K562 (cell line): Measurements from ENCODE around the gene TAS2R4. TPM values are rescaled to one million over a fixed set of nuclear protein-coding genes. Genes with fewer than 3 reads are reported as not detected.

Source experiments
- ELF2 ChIP-seq: fragments of 250-450 bp; sonication (Bioruptor Pico); IDR thresholded peaks from 2 replicates; pipeline ENCODE4 v1.5.0; 2021; ENCODE audit warnings: mild to moderate bottlenecking
- GATAD2A ChIP-seq: fragments of 450-650 bp; IDR thresholded peaks from 2 replicates; pipeline ENCODE4 v1.6.1; 2017
- HCFC1 ChIP-seq: IDR thresholded peaks from 2 replicates; pipeline ENCODE4 v1.6.1; 2012; ENCODE audit warnings: low read depth, low read length, improper control_type of control experiment
- HNRNPUL1 ChIP-seq: fragments of 200-400 bp; formaldehyde crosslinking; IDR thresholded peaks from 2 replicates; pipeline ENCODE4 v1.6.1; 2017; ENCODE audit warnings: low read length
- IRF2 ChIP-seq: sonication (generic); formaldehyde crosslinking; IDR thresholded peaks from 2 replicates; pipeline ENCODE4 v1.8.1; 2022; ENCODE audit warnings: mild to moderate bottlenecking, missing genetic modification reagents
- MYBL2 ChIP-seq, 2 experiments: fragments of 450-650 bp in 1 of 2; sonication (generic) in 1 of 2; formaldehyde crosslinking in 1 of 2; IDR thresholded peaks; 2 replicates each; pipeline versions ENCODE4 v1.6.1 to v1.8.1; 2017 to 2022; ENCODE audit warnings: borderline replicate concordance in 1 of 2, inconsistent platforms in 1 of 2, low read depth in 1 of 2, mild to moderate bottlenecking in 1 of 2, missing genetic modification reagents in 1 of 2, moderate library complexity in 1 of 2
- NFIX ChIP-seq: fragments of 250-450 bp; sonication (Bioruptor Pico); IDR thresholded peaks from 2 replicates; pipeline ENCODE4 v1.4.0; 2020; ENCODE audit warnings: low read depth, mild to moderate bottlenecking, moderate library complexity
- NR4A1 ChIP-seq, 2 experiments: fragments of 250-450 bp in 1 of 2; fragments of 450-650 bp in 1 of 2; sonication (Bioruptor Pico) in 1 of 2; IDR thresholded peaks; 2 replicates each; pipeline versions ENCODE4 v1.4.0 to v1.6.1; 2016 to 2020; ENCODE audit warnings: mild to moderate bottlenecking in 2 of 2, missing compliant biosample characterization in 1 of 2, missing genetic modification characterization in 1 of 2, moderate library complexity in 1 of 2
- POLR2AphosphoS2 ChIP-seq: IDR thresholded peaks from 2 replicates; pipeline ENCODE4 v1.6.1; 2012; ENCODE audit warnings: low read length, improper control_type of control experiment
- PREB ChIP-seq: sonication (generic); formaldehyde crosslinking; IDR thresholded peaks from 2 replicates; pipeline ENCODE4 v1.8.1; 2023; ENCODE audit warnings: mild to moderate bottlenecking, missing genetic modification reagents
- RBFOX2 ChIP-seq: fragments of 200-400 bp; formaldehyde crosslinking; IDR thresholded peaks from 2 replicates; pipeline ENCODE4 v1.6.1; 2017; ENCODE audit warnings: low read depth, mild to moderate bottlenecking, low read length, moderate library complexity
- STAT5B ChIP-seq: fragments of 250-450 bp; sonication (Bioruptor Pico); IDR thresholded peaks from 2 replicates; pipeline ENCODE4 v1.8.0; 2021; ENCODE audit warnings: mild to moderate bottlenecking, inconsistent platforms
- ZFP91 ChIP-seq: sonication (generic); formaldehyde crosslinking; IDR thresholded peaks from 2 replicates; pipeline ENCODE4 v1.8.0; 2022; ENCODE audit warnings: mild to moderate bottlenecking, missing genetic modification reagents
- ZNF23 ChIP-seq: fragments of 250-450 bp; sonication (Bioruptor Pico); IDR thresholded peaks from 2 replicates; pipeline ENCODE4 v1.4.0; 2020; ENCODE audit warnings: mild to moderate bottlenecking
- ZNF324 ChIP-seq: fragments of 250-450 bp; sonication (Bioruptor Pico); IDR thresholded peaks from 2 replicates; pipeline ENCODE4 v1.4.0; 2020; ENCODE audit warnings: mild to moderate bottlenecking
- polyA plus RNA-seq, 8 experiments: library from polyadenylated mRNA; depleted of rRNA in 4 of 8; stranded (reverse) in 5 of 8; unstranded in 3 of 8; fragments of >200 nt; fragmentation: Nextera tagmentation in 2 of 8; fragmentation: Illumina TruSeq in 1 of 8; extraction: Ambion mirVana in 2 of 8; extraction: Trizol in 1 of 8; gene quantifications; 2 replicates each; pipeline versions ENCODE4 v1.2.1 to v1.2.3, GENCODE V29; 2011 to 2014; ENCODE audit warnings: inconsistent platforms in 1 of 8, missing spikeins in 1 of 8
- total RNA-seq, 7 experiments: library from RNA; depleted of rRNA in 6 of 7; stranded (reverse); fragments of >200 nt in 6 of 7; fragmentation: Illumina TruSeq in 2 of 7; extraction: Trizol in 2 of 7; gene quantifications; 2 replicates each; pipeline versions ENCODE4 v1.2.1 to v1.2.3, GENCODE V29; 2011 to 2021; ENCODE audit warnings: low replicate concordance in 1 of 7
- TF ChIP-seq, protein P1 (sequence below): fragments of 450-650 bp; IDR thresholded peaks from 2 replicates; pipeline ENCODE4 v1.6.1; 2017; ENCODE audit warnings: mild to moderate bottlenecking, moderate library complexity
- TF ChIP-seq, protein P2 (sequence below): fragments of 250-450 bp; sonication (Bioruptor Pico); IDR thresholded peaks from 2 replicates; pipeline ENCODE4 v1.4.0; 2020; ENCODE audit warnings: borderline replicate concordance

Gene TAS2R4
- total and polyA plus RNA-seq, 9 of the 15 experiments (the other 6 are each of a cell fraction or from before 2014, with no cell fraction given) = 0.04 to 2.1 (median 0.68) TPM

GRCh38 chr7:141737836-141738591, 38.5 kb upstream of the TAS2R4 start, which contains the start of gene SSBP1 (continued):
- no peak for TF ChIP-seq NFIX (CRISPR knock-in tag)
- peak; percentile 97 for TF ChIP-seq RBFOX2
- TF ChIP-seq, protein P1, sequence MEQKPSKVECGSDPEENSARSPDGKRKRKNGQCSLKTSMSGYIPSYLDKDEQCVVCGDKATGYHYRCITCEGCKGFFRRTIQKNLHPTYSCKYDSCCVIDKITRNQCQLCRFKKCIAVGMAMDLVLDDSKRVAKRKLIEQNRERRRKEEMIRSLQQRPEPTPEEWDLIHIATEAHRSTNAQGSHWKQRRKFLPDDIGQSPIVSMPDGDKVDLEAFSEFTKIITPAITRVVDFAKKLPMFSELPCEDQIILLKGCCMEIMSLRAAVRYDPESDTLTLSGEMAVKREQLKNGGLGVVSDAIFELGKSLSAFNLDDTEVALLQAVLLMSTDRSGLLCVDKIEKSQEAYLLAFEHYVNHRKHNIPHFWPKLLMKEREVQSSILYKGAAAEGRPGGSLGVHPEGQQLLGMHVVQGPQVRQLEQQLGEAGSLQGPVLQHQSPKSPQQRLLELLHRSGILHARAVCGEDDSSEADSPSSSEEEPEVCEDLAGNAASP = no peak
- peak; percentile 96 for TF ChIP-seq ELF2 (CRISPR knock-in tag)
- peak; percentile 43; the same call in 1 of the 2 replicates for TF ChIP-seq ZNF324
- TF ChIP-seq MYBL2 (IDR thresholded peaks at IDR 0.05; ENCODE audit: low read depth) = peak; percentile 59; the same call in 1 of the 2 replicates
- TF ChIP-seq MYBL2 (CRISPR knock-in tag; IDR thresholded peaks at IDR 0.05; ENCODE audit: borderline replicate concordance) = no peak
- TF ChIP-seq ZNF23 = 0 out of 2 replicates have a peak, but pooled peaks have one; percentile 7
- TF ChIP-seq ZFP91 (CRISPR knock-in tag) = peak; percentile 86
- 0 out of 2 replicates have a peak, but pooled peaks have one; percentile 5 for TF ChIP-seq GATAD2A
- TF ChIP-seq, protein P2, sequence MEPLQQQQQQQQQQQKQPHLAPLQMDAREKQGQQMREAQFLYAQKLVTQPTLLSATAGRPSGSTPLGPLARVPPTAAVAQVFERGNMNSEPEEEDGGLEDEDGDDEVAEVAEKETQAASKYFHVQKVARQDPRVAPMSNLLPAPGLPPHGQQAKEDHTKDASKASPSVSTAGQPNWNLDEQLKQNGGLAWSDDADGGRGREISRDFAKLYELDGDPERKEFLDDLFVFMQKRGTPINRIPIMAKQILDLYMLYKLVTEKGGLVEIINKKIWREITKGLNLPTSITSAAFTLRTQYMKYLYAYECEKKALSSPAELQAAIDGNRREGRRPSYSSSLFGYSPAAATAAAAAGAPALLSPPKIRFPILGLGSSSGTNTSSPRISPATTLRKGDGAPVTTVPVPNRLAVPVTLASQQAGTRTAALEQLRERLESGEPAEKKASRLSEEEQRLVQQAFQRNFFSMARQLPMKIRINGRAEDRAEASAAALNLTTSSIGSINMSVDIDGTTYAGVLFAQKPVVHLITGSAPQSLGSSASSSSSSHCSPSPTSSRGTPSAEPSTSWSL (CRISPR knock-in tag) = peak; percentile 96
- TF ChIP-seq NR4A1 (CRISPR knock-in tag; IDR thresholded peaks at IDR 0.05) = peak; percentile 96; the same call in 1 of the 2 replicates
- TF ChIP-seq NR4A1 (tag; IDR thresholded peaks at IDR 0.05) = peak; percentile 75; the same call in 1 of the 2 replicates
- no peak for TF ChIP-seq STAT5B
- no peak for TF ChIP-seq IRF2 (CRISPR knock-in tag)
- no peak for TF ChIP-seq HNRNPUL1
- TF ChIP-seq HCFC1 = peak; percentile 95
- TF ChIP-seq PREB (CRISPR knock-in tag) = no peak
- peak; percentile 89; the same call in 1 of the 2 replicates for TF ChIP-seq POLR2AphosphoS2
